ENCODE data around the gene TMEM204. TPM values are rescaled to one million over a fixed set of nuclear protein-coding genes. Genes with fewer than 3 reads are reported as not detected.

Gene TMEM204
- total RNA-seq, 4 donors from 2014 or later: 7.6 to 26.6 (median 18.8) TPM

GRCh38 chr16:1525871-1526607 is 7.4 kb upstream of the TMEM204 start:
- no peak for DNase-seq (ENCODE audit: low spot score in 2 of 2)
- Histone ChIP-seq H3K4me1 (peaks cover 36% of the 10 kb centered on the region), H3K27me3 (no peaks in the 10 kb centered on the region), H3K9me3 (no peaks in the 10 kb centered on the region), H3K36me3 (peaks cover 17% of the 10 kb centered on the region), H3K4me3 (no peak overlapping the region), H3K27ac (no peak overlapping the region)
- WGBS: 92% methylated on average over 39 of the region's 44 CpGs
- TF ChIP-seq POLR2A (IDR thresholded peaks at IDR 0.05) (no peak), EP300 (IDR thresholded peaks at IDR 0.05) (no peak), CTCF (IDR thresholded peaks at IDR 0.05) (no peak), POLR2AphosphoS5 (IDR thresholded peaks at IDR 0.05) (no peak)

- no peaks in the 10 kb centered on the region for H3K9me3 ChIP-seq
- 93% methylated on average over 27 of the region's 38 CpGs for WGBS
- H3K4me1 ChIP-seq: peaks cover 45% of the 10 kb centered on the region
- H3K27ac ChIP-seq: no peak overlapping the region
- H3K4me3 ChIP-seq: no peak overlapping the region
- peaks cover 17% of the 10 kb centered on the region for H3K36me3 ChIP-seq
- no peaks in the 10 kb centered on the region for H3K27me3 ChIP-seq
- TF ChIP-seq CTCF (IDR thresholded peaks at IDR 0.05) (no peak), POLR2AphosphoS5 (IDR thresholded peaks at IDR 0.05) (no peak), EP300 (IDR thresholded peaks at IDR 0.05) (no peak), POLR2A (IDR thresholded peaks at IDR 0.05) (no peak)
- DNase-seq (ENCODE audit: low spot score in 2 of 2): no peak
These were observed 6.6 kb upstream of the TMEM204 start for GRCh38 chr16:1526608-1527555.

GRCh38 chr16:1527836-1528811 is 5.3 kb upstream of the TMEM204 start:
- Histone ChIP-seq H3K36me3 (peaks cover 12% of the 10 kb centered on the region), H3K4me3 (no peak overlapping the region), H3K4me1 (peaks cover 57% of the 10 kb centered on the region), H3K9me3 (no peaks in the 10 kb centered on the region), H3K27ac (no peak overlapping the region), H3K27me3 (no peaks in the 10 kb centered on the region)
- WGBS: 57% methylated on average over 10 of the region's 42 CpGs
- TF ChIP-seq POLR2AphosphoS5 (IDR thresholded peaks at IDR 0.05): no peak
- TF ChIP-seq EP300 (IDR thresholded peaks at IDR 0.05): no peak
- TF ChIP-seq POLR2A (IDR thresholded peaks at IDR 0.05): no peak
- no peak for TF ChIP-seq CTCF (IDR thresholded peaks at IDR 0.05)
- DNase-seq (ENCODE audit: low spot score in 2 of 2): no peak

GRCh38 chr16:1528921-1529537 is 4.4 kb upstream of the TMEM204 start:
- 59% methylated on average over 11 of the region's 29 CpGs for WGBS

More at GRCh38 chr16:1528921-1529537, 4.4 kb upstream of the TMEM204 start:
- Histone ChIP-seq H3K27ac (no peak overlapping the region), H3K4me1 (peaks cover 66% of the 10 kb centered on the region), H3K36me3 (peaks cover 5% of the 10 kb centered on the region), H3K9me3 (no peaks in the 10 kb centered on the region), H3K27me3 (no peaks in the 10 kb centered on the region), H3K4me3 (no peak overlapping the region)
- no peak for DNase-seq (ENCODE audit: low spot score in 2 of 2)
- no peak for TF ChIP-seq POLR2A (IDR thresholded peaks at IDR 0.05)
- TF ChIP-seq POLR2AphosphoS5 (IDR thresholded peaks at IDR 0.05): no peak
- no peak for TF ChIP-seq CTCF (IDR thresholded peaks at IDR 0.05)
- no peak for TF ChIP-seq EP300 (IDR thresholded peaks at IDR 0.05)

Measured in suprapubic skin (tissue), 4 donors.